ENCODE results near the gene FILIP1L.

Gene FILIP1L

DNA sequence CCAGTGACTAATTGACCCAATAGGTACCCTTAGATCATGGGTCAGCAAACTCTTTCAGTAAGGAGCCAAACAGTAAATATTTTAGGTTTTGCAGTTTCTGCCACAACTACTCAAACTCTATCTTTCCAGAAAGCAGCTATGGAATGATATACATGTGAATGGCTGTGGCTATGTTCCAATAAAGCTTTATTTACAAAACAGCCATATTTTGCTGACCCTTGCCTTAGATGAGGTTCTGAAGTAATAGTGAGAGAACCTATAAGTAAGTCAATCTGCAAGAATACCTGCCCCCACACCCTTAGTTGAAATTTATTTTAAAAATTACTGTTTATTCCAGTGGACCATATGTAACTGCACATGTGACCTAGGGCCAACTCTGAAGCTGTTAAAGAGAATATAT, 162.6 kb downstream of the FILIP1L start:
- TF ChIP-seq, protein P1, sequence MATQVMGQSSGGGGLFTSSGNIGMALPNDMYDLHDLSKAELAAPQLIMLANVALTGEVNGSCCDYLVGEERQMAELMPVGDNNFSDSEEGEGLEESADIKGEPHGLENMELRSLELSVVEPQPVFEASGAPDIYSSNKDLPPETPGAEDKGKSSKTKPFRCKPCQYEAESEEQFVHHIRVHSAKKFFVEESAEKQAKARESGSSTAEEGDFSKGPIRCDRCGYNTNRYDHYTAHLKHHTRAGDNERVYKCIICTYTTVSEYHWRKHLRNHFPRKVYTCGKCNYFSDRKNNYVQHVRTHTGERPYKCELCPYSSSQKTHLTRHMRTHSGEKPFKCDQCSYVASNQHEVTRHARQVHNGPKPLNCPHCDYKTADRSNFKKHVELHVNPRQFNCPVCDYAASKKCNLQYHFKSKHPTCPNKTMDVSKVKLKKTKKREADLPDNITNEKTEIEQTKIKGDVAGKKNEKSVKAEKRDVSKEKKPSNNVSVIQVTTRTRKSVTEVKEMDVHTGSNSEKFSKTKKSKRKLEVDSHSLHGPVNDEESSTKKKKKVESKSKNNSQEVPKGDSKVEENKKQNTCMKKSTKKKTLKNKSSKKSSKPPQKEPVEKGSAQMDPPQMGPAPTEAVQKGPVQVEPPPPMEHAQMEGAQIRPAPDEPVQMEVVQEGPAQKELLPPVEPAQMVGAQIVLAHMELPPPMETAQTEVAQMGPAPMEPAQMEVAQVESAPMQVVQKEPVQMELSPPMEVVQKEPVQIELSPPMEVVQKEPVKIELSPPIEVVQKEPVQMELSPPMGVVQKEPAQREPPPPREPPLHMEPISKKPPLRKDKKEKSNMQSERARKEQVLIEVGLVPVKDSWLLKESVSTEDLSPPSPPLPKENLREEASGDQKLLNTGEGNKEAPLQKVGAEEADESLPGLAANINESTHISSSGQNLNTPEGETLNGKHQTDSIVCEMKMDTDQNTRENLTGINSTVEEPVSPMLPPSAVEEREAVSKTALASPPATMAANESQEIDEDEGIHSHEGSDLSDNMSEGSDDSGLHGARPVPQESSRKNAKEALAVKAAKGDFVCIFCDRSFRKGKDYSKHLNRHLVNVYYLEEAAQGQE (IDR thresholded peaks at IDR 0.05; ENCODE audit: insufficient read depth in 1 of 2, low read depth in 2 of 2, low read length in 2 of 2): no peak
- TF ChIP-seq TAF1 (IDR thresholded peaks at IDR 0.05; ENCODE audit: borderline replicate concordance, insufficient read depth, low read length): no peak
- no peak for TF ChIP-seq POLR2AphosphoS5 (IDR thresholded peaks at IDR 0.05; ENCODE audit: low read depth, low read length)
- no peak for TF ChIP-seq FOXP2 (optimal IDR thresholded peaks at IDR 0.05; ENCODE audit: borderline replicate concordance, extremely low read depth, extremely low read length, insufficient read depth)
- TF ChIP-seq SIN3A (IDR thresholded peaks at IDR 0.05; ENCODE audit: borderline replicate concordance, insufficient read depth, low read length): no peak

DNA sequence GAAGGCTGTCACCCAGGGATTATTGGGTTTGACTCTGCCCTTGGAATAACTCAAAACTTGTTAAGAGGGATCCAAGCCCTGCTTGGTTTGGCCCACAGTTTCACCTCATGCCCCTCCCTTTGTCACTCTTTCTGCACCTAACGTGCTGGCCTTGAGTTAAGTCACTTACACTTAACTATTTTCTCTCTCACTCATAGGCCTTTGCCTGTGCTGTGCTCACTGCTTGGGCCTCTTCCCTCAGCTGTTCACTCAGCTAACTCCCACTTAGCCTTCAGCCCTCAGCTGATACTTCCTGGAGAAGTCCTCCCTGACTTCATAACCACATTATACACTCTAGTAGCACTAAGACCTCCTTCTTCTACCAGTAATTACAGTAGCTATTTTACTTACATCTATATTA, 163.4 kb downstream of the FILIP1L start:
- TF ChIP-seq FOXP2 (optimal IDR thresholded peaks at IDR 0.05; ENCODE audit: borderline replicate concordance, extremely low read depth, extremely low read length, insufficient read depth) (no peak), TAF1 (IDR thresholded peaks at IDR 0.05; ENCODE audit: borderline replicate concordance, insufficient read depth, low read length) (no peak), POLR2AphosphoS5 (IDR thresholded peaks at IDR 0.05; ENCODE audit: low read depth, low read length) (no peak), SIN3A (IDR thresholded peaks at IDR 0.05; ENCODE audit: borderline replicate concordance, insufficient read depth, low read length) (no peak)

DNA sequence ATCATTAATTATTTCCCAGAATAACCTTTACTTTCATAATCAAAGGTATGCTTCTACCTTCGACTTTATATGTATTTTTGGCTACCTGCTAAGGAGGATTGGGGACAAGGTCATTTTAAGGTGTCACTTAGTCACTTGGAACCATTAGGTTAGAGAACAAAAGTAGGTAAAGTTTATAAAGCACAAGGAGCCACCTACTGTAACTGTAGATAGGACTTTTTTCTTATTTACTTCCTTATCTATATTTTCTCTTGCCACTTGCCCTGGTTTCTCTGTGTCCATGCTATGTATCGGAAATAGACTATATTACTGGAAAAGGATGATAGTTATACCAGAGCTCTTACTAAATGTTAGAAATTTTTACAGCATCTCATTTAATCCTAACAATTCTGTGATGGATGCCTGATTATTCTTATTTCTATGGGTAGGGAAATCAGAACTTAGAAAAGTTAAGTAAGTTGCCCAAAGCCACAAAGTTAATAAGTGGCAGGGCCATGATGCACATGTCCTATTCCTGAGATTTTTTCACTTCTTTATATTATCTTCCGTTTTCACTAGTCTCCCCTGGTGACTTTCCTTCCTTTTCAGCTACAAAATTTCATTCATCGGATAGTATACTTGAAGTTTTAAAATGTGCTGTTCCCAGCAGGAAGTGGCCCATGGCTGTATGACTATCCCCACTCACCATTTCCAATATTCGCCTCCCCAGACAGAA, 164.2 kb downstream of the FILIP1L start:
- TF ChIP-seq FOXP2 (optimal IDR thresholded peaks at IDR 0.05; ENCODE audit: borderline replicate concordance, extremely low read depth, extremely low read length, insufficient read depth): no peak
- TF ChIP-seq TAF1 (IDR thresholded peaks at IDR 0.05; ENCODE audit: borderline replicate concordance, insufficient read depth, low read length): no peak

DNA sequence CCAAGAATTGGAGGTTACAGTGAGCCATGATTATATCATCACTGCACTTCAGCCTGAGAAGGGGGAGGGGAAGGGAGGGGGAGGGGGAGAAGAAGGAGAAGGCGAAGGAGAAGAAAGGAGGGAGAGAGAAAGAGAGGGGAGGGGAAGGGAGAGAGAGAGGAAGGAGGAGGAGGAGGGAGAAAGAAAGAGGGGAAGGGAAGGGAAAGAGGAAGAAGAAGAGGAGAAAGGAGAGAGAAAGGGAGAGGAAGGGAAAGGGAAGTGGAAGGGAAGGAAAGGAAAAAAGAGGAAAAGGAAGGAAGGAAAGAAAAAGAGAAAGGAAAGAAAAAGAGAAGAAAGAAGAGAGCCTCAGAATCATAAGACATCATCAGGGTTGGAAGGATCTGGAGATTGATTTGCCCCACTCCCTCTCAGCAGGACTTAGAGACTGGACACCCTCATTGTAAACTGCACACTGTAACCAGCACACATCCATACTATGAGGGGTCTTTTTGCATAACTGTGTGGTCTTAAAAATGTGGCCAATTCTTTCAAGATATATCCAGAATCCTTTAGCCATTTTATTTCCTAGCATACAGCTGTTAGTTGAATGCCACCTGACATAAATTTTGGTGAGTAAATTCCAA, 165.7 kb downstream of the FILIP1L start:
- TF ChIP-seq, protein P1 (IDR thresholded peaks at IDR 0.05; ENCODE audit: insufficient read depth in 1 of 2, low read depth in 2 of 2, low read length in 2 of 2): no peak
- TF ChIP-seq SIN3A (IDR thresholded peaks at IDR 0.05; ENCODE audit: borderline replicate concordance, insufficient read depth, low read length) (no peak), FOXP2 (optimal IDR thresholded peaks at IDR 0.05; ENCODE audit: borderline replicate concordance, extremely low read depth, extremely low read length, insufficient read depth) (no peak)

DNA sequence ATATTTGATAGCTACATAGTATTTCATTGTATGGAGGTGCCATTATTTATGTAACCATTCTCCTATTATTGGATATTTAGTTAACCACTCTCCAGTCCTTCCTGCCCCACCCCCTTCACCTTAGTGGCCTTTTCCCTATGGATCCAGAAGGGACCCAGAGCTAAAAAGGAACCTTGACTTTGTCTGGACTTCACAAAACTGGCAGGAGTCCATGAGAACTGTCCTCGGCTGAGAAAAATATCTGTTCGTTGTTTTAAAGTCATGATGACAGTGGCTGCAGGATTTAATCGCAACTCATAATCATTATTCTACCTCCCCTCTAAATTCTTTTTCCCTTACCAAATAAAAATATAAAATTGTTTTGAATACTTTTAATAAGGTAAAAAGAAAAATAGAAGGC, 166.9 kb downstream of the FILIP1L start:
- no peak for TF ChIP-seq TAF1 (IDR thresholded peaks at IDR 0.05; ENCODE audit: borderline replicate concordance, insufficient read depth, low read length)
- TF ChIP-seq, protein P1 (IDR thresholded peaks at IDR 0.05; ENCODE audit: insufficient read depth in 1 of 2, low read depth in 2 of 2, low read length in 2 of 2): no peak
- no peak for TF ChIP-seq SIN3A (IDR thresholded peaks at IDR 0.05; ENCODE audit: borderline replicate concordance, insufficient read depth, low read length)
- TF ChIP-seq POLR2AphosphoS5 (IDR thresholded peaks at IDR 0.05; ENCODE audit: low read depth, low read length): no peak
- TF ChIP-seq FOXP2 (optimal IDR thresholded peaks at IDR 0.05; ENCODE audit: borderline replicate concordance, extremely low read depth, extremely low read length, insufficient read depth): no peak

DNA sequence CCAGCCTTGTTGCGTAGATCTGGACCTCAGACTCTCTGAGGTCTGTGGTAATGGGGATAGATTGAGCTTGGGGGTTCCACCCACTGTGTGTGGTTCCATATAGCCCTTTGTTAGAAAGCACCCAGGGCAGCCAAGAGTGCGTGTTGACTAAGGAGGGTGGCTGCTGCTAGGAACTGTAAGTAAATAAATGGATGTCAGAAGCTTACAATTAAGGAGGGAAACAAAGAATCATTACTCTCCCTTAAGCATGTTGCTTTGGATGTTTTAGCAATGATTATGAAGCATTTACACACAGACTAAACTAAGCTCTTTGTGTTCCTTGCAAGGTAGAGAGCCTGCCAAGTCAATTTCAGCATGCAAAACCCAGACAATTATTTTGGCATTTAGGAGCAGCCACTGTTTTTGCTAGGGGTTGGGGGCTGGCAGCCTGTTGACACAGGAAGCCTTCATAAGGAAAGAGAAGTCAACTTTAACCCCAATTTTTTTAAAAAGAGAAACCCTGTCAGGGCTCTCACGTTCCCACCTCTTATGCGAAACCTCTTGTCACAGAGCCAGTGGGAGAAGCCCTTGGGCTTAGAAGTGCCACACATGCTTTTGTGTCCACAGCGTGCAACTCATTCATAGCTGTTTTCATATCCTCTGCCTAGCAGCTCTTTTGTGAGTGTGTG, 168.8 kb downstream of the FILIP1L start:
- TF ChIP-seq FOXP2 (optimal IDR thresholded peaks at IDR 0.05; ENCODE audit: borderline replicate concordance, extremely low read depth, extremely low read length, insufficient read depth) (no peak), TAF1 (IDR thresholded peaks at IDR 0.05; ENCODE audit: borderline replicate concordance, insufficient read depth, low read length) (no peak), SIN3A (IDR thresholded peaks at IDR 0.05; ENCODE audit: borderline replicate concordance, insufficient read depth, low read length) (no peak), POLR2AphosphoS5 (IDR thresholded peaks at IDR 0.05; ENCODE audit: low read depth, low read length) (no peak)
- TF ChIP-seq, protein P1 (IDR thresholded peaks at IDR 0.05; ENCODE audit: insufficient read depth in 1 of 2, low read depth in 2 of 2, low read length in 2 of 2): no peak
